ENCODE results near the gene PLIN5. TPM values are rescaled to one million over a fixed set of nuclear protein-coding genes. Genes with fewer than 3 reads are reported as not detected.

PLIN5 gene
- total and polyA plus RNA-seq, 10 of the 15 experiments (the other 5 are each of a cell fraction or from before 2014, with no cell fraction given) = 0.15 to 0.33 TPM; not detected in 8

- TF ChIP-seq ZBTB40 (IDR thresholded peaks at IDR 0.05; ENCODE audit: borderline replicate concordance) (no peak), RELB (IDR thresholded peaks at IDR 0.05; ENCODE audit: low read depth) (no peak), BCL11A (IDR thresholded peaks at IDR 0.05; ENCODE audit: low read depth, low read length) (no peak), KLF5 (IDR thresholded peaks at IDR 0.05; ENCODE audit: partially characterized antibody) (no peak), FOXK2 (IDR thresholded peaks at IDR 0.05) (no peak), NR2F1 (conservative IDR thresholded peaks at IDR 0.05) (no peak), IKZF2 (IDR thresholded peaks at IDR 0.05) (no peak), TCF12 (IDR thresholded peaks at IDR 0.05; ENCODE audit: low read depth, low read length) (no peak), SMARCA5 (IDR thresholded peaks at IDR 0.05) (no peak)
These were observed 13.7 kb downstream of the PLIN5 start (continued) for GRCh38 chr19:4521170-4521887.
